GM12878 (cell line): ENCODE data around the gene DNASE2. TPM values are rescaled to one million over a fixed set of nuclear protein-coding genes. Genes with fewer than 3 reads are reported as not detected.

Experiments
- ATAC-seq: fragments of 200-7000 bp; cut with Tn5 transposase; 3 replicates; pipeline ENCODE4 v1.9.1; 2020; ENCODE audit warnings: mild to moderate bottlenecking, moderate library complexity
- BruUV-seq: library from RNA; stranded (reverse); fragments of 400-500 nt; replicated peaks from 2 replicates; lab custom pipeline; 2021; lab: Mats Ljungman, UMichigan
- CTCF ChIA-PET: fragments of 300-600 bp; sonication (Branson Sonifier 250); formaldehyde crosslinking; extraction: SDS; loops from one replicate; lab custom pipeline; 2021; ENCODE audit warnings: inconsistent platforms; lab: Yijun Ruan, JAX
- POLR2A ChIA-PET: fragments of 350-600 bp; formaldehyde crosslinking; extraction: SDS; loops from one replicate; lab custom pipeline; 2021; ENCODE audit warnings: inconsistent platforms; lab: Charles Lee
- RAD21 ChIA-PET: fragments of 300-600 bp; sonication (Branson Sonifier 250); formaldehyde crosslinking; loops from one replicate; lab custom pipeline; 2023; ENCODE audit warnings: antibody characterized with exemption; ENCODE audit not compliant: unreplicated experiment; lab: Charles Lee
- SMC1A ChIA-PET: fragments of 300-600 bp; sonication (Branson Sonifier 250); formaldehyde crosslinking; loops from one replicate; lab custom pipeline; 2023; ENCODE audit not compliant: unreplicated experiment, uncharacterized antibody; lab: Charles Lee
- DNase-seq: peaks from one replicate; pipeline ENCODE4 v3.0.0-alpha.2; 2011; ENCODE audit warnings: low read depth, low spot score
- FAIRE-seq: peaks from 3 replicates; lab custom pipeline; 2011; peaks lifted over from hg19 to GRCh38; lab: Jason Lieb, UNC
- H2AFZ ChIP-seq: 2 replicates; pipeline ENCODE4 v1.6.0; 2011; ENCODE audit warnings: low read depth, low read length, control low read depth; ENCODE audit not compliant: control insufficient read depth
- H3K27ac ChIP-seq: 2 replicates; pipeline ENCODE4 v1.5.1; 2011; ENCODE audit warnings: control low read depth; ENCODE audit not compliant: control insufficient read depth, insufficient read depth
- H3K27me3 ChIP-seq, 2 experiments: replicated peaks in 1 of 2; 2 replicates each; pipeline versions ENCODE4 v1.6.0 to v1.6.1; 2011; ENCODE audit warnings: low read length in 1 of 2; ENCODE audit not compliant: control insufficient read depth in 2 of 2, insufficient read depth in 2 of 2
- H3K36me3 ChIP-seq, 2 experiments: 2 replicates each; pipeline ENCODE4 v1.5.1; 2011; ENCODE audit warnings: low read length in 1 of 2; ENCODE audit not compliant: control insufficient read depth in 2 of 2, insufficient read depth in 2 of 2
- H3K4me1 ChIP-seq: 2 replicates; pipeline ENCODE4 v1.6.1; 2011; ENCODE audit warnings: mild to moderate bottlenecking, low read length, moderate library complexity, mixed read lengths; ENCODE audit not compliant: control insufficient read depth, insufficient read depth
- H3K4me2 ChIP-seq: 2 replicates; pipeline ENCODE4 v1.6.0; 2011; ENCODE audit warnings: control low read depth; ENCODE audit not compliant: control insufficient read depth, insufficient read depth
- H3K4me3 ChIP-seq: fragments of 200-600 bp; sonication (generic); 2 replicates; pipeline ENCODE4 v1.5.1; 2016
- H3K79me2 ChIP-seq: 2 replicates; pipeline ENCODE4 v1.6.0; 2011; ENCODE audit warnings: low read length; ENCODE audit not compliant: control insufficient read depth, insufficient read depth
- H3K9ac ChIP-seq: 2 replicates; pipeline ENCODE4 v1.8.0; 2011; ENCODE audit warnings: low read length, control low read depth, mixed read lengths; ENCODE audit not compliant: control insufficient read depth, insufficient read depth
- H3K9me3 ChIP-seq: replicated peaks from 3 replicates; pipeline ENCODE4 v1.5.1; 2011; ENCODE audit warnings: mild to moderate bottlenecking, low read length; ENCODE audit not compliant: control insufficient read depth, insufficient read depth
- H4K20me1 ChIP-seq: 2 replicates; pipeline ENCODE4 v1.6.0; 2011; ENCODE audit not compliant: control insufficient read depth, insufficient read depth
- CHD2 ChIP-seq: IDR thresholded peaks from 2 replicates; pipeline ENCODE4 v1.6.1; 2011; ENCODE audit warnings: low read depth, low read length, improper control_type of control experiment, borderline replicate concordance
- CHD4 ChIP-seq: fragments of 200-600 bp; sonication (generic); IDR thresholded peaks from 2 replicates; pipeline ENCODE4 v1.6.1; 2016; ENCODE audit warnings: mild to moderate bottlenecking
- FOXK2 ChIP-seq: fragments of 450-650 bp; IDR thresholded peaks from 2 replicates; pipeline ENCODE4 v1.6.1; 2017; ENCODE audit warnings: mild to moderate bottlenecking, moderate library complexity
- HDGF ChIP-seq: fragments of 450-650 bp; IDR thresholded peaks from 2 replicates; pipeline ENCODE4 v1.6.1; 2016; ENCODE audit warnings: antibody characterized with exemption
- IKZF2 ChIP-seq, 2 experiments: fragments of 450-650 bp; IDR thresholded peaks; 2 replicates each; pipeline ENCODE4 v1.6.1; 2017; ENCODE audit warnings: mild to moderate bottlenecking in 2 of 2, moderate library complexity in 2 of 2
- RUNX3 ChIP-seq: IDR thresholded peaks from 2 replicates; pipeline ENCODE4 v1.6.1; 2012; ENCODE audit warnings: low read length, inconsistent platforms
- SMC3 ChIP-seq: IDR thresholded peaks from 2 replicates; pipeline ENCODE4 v1.6.1; 2011; ENCODE audit warnings: low read length, improper control_type of control experiment, borderline replicate concordance
- WRNIP1 ChIP-seq: IDR thresholded peaks from 2 replicates; pipeline ENCODE4 v1.6.1; 2011; ENCODE audit warnings: low read depth, low read length, improper control_type of control experiment, borderline replicate concordance
- ZSCAN29 ChIP-seq: fragments of 450-650 bp; IDR thresholded peaks from 2 replicates; pipeline ENCODE4 v1.6.1; 2017; ENCODE audit warnings: mild to moderate bottlenecking, moderate library complexity
- WGBS: methylation state at CpG from one replicate; pipeline ENCODE4 v1.1.6; 2016; ENCODE audit warnings: low lambda C conversion rate; ENCODE audit not compliant: insufficient replicate concordance, insufficient coverage; ENCODE audit errors: missing lambda C conversion rate; 5-methylcytosine and 5-hydroxymethylcytosine counted together
- in situ Hi-C: fragments of 300-500 bp; cut with MboI; formaldehyde crosslinking; loops from 9 replicates; pipeline ENCODE4 v1.14.3; 2018; ENCODE audit warnings: mixed read lengths
- intact Hi-C: fragments of 100-400 bp; cut with micrococcal nuclease; formaldehyde crosslinking; loops from one replicate; pipeline ENCODE4 v1.14.2; 2022; ENCODE audit not compliant: unreplicated experiment
- polyA plus RNA-seq, 11 experiments: library from polyadenylated mRNA; depleted of rRNA in 4 of 11; unstranded in 6 of 11; stranded (reverse) in 5 of 11; fragments of >200 nt; fragmentation: Nextera tagmentation in 4 of 11; fragmentation: Illumina TruSeq in 1 of 11; extraction: Ambion mirVana in 4 of 11; extraction: Trizol in 1 of 11; gene quantifications; 1 replicate in 1 of 11; 2 replicates in 10 of 11; pipeline versions ENCODE4 v1.2.1 to v1.2.3, GENCODE V29; 2011 to 2016; ENCODE audit warnings: inconsistent platforms in 2 of 11, missing spikeins in 2 of 11, low read depth in 1 of 11
- total RNA-seq, 4 experiments: library from RNA; depleted of rRNA in 3 of 4; stranded (reverse); fragments of >200 nt in 3 of 4; fragmentation: Illumina TruSeq in 1 of 4; extraction: Trizol in 1 of 4; gene quantifications; 2 replicates each; pipeline versions ENCODE4 v1.2.1 to v1.2.3, GENCODE V29; 2013 to 2021
- TF ChIP-seq, protein P1 (sequence below): fragments of 450-650 bp; IDR thresholded peaks from 2 replicates; pipeline ENCODE4 v1.6.1; 2018; ENCODE audit warnings: mild to moderate bottlenecking, low read depth, moderate library complexity; ENCODE audit not compliant: partially characterized antibody
- TF ChIP-seq, protein P2 (sequence below): IDR thresholded peaks from 2 replicates; pipeline ENCODE4 v1.6.1; 2012; ENCODE audit warnings: low read depth, low read length, improper control_type of control experiment
- TF ChIP-seq, protein P3 (sequence below): IDR thresholded peaks from 2 replicates; pipeline ENCODE4 v1.6.1; 2011; ENCODE audit warnings: low read depth, low read length, improper control_type of control experiment, borderline replicate concordance

The DNASE2 gene
- total and polyA plus RNA-seq, 10 of the 15 experiments (the other 5 are each of a cell fraction or from before 2014, with no cell fraction given), result 4.9 to 32.1 (median 22.0) TPM

DNA sequence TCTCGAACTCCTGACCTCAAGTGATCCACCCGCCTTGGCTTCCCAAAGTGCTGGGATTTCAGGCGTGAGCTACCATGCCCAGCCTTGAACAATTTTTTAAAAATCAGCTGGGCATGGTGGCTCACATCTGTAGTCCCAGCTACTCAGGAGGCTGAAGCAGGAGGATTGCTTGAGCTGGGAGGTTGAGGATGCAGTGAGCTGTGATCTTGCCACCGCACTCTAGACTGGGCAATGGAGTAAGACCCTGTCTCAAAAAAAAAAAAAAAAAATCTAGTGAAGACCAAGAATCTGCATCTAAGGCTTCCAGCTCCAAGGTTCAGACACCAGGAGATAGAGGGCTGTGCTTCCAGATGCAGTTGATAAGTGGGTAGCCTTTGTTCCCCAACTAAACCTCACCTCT lies 17.1 kb downstream of the DNASE2 start:
- Histone ChIP-seq H3K27ac (no peak overlapping the region), H3K9me3 (no peaks in the 10 kb centered on the region), H3K4me3 (no peak overlapping the region), H3K36me3 (no peaks in the 10 kb centered on the region), H3K4me1 (peaks cover 5% of the 10 kb centered on the region; the same call in 1 of the 2 replicates), H3K9ac (no peak overlapping the region), H4K20me1 (no peaks in the 10 kb centered on the region), H2AFZ (no peak overlapping the region), H3K79me2 (no peaks in the 10 kb centered on the region), H3K4me2 (no peak overlapping the region), H3K27me3 (no peaks in the 10 kb centered on the region)
- ATAC-seq (no peak), DNase-seq (no peak), FAIRE-seq (no peak)
- WGBS, result 53% methylated on average over 4 of the region's 4 CpGs
- POLR2A ChIA-PET, result interaction anchor here (1.1 to 1.8 kb wide), 2 partner anchors 9 to 93 kb away, joined by 3 to 4 read pairs; partner anchors contain the start of gene GADD45GIP1
- RAD21 ChIA-PET, result interaction anchor here (0.7 to 1.2 kb wide), 3 partner anchors 27 to 230 kb away, joined by 3 to 4 read pairs (median 3); partner anchors contain the start of gene GCDH
- in situ Hi-C loops, result no loop called here
- SMC1A ChIA-PET, result interaction anchor here (2.1 kb wide), 1 partner anchor 16 kb away, joined by 5 read pairs; no protein-coding TSS in a partner anchor
- BruUV-seq, result no TSS peak
- intact Hi-C loops, result no loop called here
- TF ChIP-seq, protein P1, sequence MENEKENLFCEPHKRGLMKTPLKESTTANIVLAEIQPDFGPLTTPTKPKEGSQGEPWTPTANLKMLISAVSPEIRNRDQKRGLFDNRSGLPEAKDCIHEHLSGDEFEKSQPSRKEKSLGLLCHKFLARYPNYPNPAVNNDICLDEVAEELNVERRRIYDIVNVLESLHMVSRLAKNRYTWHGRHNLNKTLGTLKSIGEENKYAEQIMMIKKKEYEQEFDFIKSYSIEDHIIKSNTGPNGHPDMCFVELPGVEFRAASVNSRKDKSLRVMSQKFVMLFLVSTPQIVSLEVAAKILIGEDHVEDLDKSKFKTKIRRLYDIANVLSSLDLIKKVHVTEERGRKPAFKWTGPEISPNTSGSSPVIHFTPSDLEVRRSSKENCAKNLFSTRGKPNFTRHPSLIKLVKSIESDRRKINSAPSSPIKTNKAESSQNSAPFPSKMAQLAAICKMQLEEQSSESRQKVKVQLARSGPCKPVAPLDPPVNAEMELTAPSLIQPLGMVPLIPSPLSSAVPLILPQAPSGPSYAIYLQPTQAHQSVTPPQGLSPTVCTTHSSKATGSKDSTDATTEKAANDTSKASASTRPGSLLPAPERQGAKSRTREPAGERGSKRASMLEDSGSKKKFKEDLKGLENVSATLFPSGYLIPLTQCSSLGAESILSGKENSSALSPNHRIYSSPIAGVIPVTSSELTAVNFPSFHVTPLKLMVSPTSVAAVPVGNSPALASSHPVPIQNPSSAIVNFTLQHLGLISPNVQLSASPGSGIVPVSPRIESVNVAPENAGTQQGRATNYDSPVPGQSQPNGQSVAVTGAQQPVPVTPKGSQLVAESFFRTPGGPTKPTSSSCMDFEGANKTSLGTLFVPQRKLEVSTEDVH, result no peak
- no peak for TF ChIP-seq WRNIP1
- no peak for TF ChIP-seq CHD2
- TF ChIP-seq CHD4, result no peak
- no peak for TF ChIP-seq IKZF2 (IDR thresholded peaks at IDR 0.05)
- TF ChIP-seq, protein P2, sequence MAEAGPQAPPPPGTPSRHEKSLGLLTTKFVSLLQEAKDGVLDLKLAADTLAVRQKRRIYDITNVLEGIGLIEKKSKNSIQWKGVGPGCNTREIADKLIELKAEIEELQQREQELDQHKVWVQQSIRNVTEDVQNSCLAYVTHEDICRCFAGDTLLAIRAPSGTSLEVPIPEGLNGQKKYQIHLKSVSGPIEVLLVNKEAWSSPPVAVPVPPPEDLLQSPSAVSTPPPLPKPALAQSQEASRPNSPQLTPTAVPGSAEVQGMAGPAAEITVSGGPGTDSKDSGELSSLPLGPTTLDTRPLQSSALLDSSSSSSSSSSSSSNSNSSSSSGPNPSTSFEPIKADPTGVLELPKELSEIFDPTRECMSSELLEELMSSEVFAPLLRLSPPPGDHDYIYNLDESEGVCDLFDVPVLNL, result no peak
- no peak for TF ChIP-seq FOXK2
- TF ChIP-seq SMC3, result no peak
- TF ChIP-seq ZSCAN29, result no peak
- TF ChIP-seq, protein P3, sequence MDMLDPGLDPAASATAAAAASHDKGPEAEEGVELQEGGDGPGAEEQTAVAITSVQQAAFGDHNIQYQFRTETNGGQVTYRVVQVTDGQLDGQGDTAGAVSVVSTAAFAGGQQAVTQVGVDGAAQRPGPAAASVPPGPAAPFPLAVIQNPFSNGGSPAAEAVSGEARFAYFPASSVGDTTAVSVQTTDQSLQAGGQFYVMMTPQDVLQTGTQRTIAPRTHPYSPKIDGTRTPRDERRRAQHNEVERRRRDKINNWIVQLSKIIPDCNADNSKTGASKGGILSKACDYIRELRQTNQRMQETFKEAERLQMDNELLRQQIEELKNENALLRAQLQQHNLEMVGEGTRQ, result no peak
- TF ChIP-seq RUNX3, result no peak
- no peak for TF ChIP-seq HDGF
- CTCF ChIA-PET, result interaction anchor here (0.5 to 3.8 kb wide), 5 partner anchors 14 to 1431 kb away, joined by 3 to 29 read pairs (median 3); no protein-coding TSS in a partner anchor
